HCT116 (cell line): ENCODE results near the gene ATXN7L1. TPM values are rescaled to one million over a fixed set of nuclear protein-coding genes. Genes with fewer than 3 reads are reported as not detected.

Experiments used
- ATAC-seq: fragments of 200-7000 bp; cut with Tn5 transposase; 2 replicates; pipeline ENCODE4 v1.9.1; 2020; ENCODE audit warnings: mild to moderate bottlenecking, moderate library complexity
- BruUV-seq: library from RNA; stranded (reverse); fragments of 400-500 nt; replicated peaks from 2 replicates; lab custom pipeline; 2021; lab: Mats Ljungman, UMichigan
- CTCF ChIA-PET: fragments of 300-600 bp; sonication (Branson Sonifier 250); formaldehyde crosslinking; loops from one replicate; lab custom pipeline; 2021; ENCODE audit warnings: antibody characterized with exemption; lab: Charles Lee
- POLR2A ChIA-PET: fragments of 300-600, 350-600 bp; sonication (Branson Sonifier 250); formaldehyde crosslinking; loops from one replicate; lab custom pipeline; 2021; ENCODE audit warnings: antibody characterized with exemption; lab: Charles Lee
- RAD21 ChIA-PET, 2 experiments: fragments of 300-600 bp; sonication (Branson Sonifier 250); formaldehyde crosslinking; loops; one replicate each; lab custom pipeline; 2023; ENCODE audit warnings: low total read pairs in 2 of 2; ENCODE audit not compliant: uncharacterized antibody in 2 of 2, unreplicated experiment in 2 of 2, low non-redundant PET in 1 of 2; lab: Charles Lee
- DNase-seq: peaks from one replicate; pipeline ENCODE4 v3.0.0-alpha.2; 2010; ENCODE audit warnings: low read depth, low spot score
- H2AFZ ChIP-seq: fragments of 200-600 bp; shearing (Covaris generic), sonication (generic); 2 replicates; pipeline ENCODE4 v1.6.1; 2017; ENCODE audit warnings: low read depth, mixed run types, mixed read lengths, antibody characterized with exemption, low read length; ENCODE audit not compliant: poor library complexity, severe bottlenecking
- H3K27ac ChIP-seq: 2 replicates; pipeline ENCODE4 v1.5.1; 2012; ENCODE audit warnings: low read depth, low read length
- H3K27me3 ChIP-seq: fragments of 200-600 bp; sonication (generic); 2 replicates; pipeline ENCODE4 v1.6.1; 2016; ENCODE audit warnings: mixed run types, low read length, mixed read lengths; ENCODE audit not compliant: insufficient read depth
- H3K36me3 ChIP-seq, 2 experiments: fragments of 200-500 bp in 1 of 2; fragments of 200-600 bp in 1 of 2; sonication (Bioruptor generic) in 1 of 2; sonication (generic) in 1 of 2; 2 replicates each; pipeline versions ENCODE4 v1.5.1 to v1.6.1; 2014 to 2016; ENCODE audit warnings: low read length in 2 of 2, inconsistent platforms in 1 of 2, mixed read lengths in 1 of 2, mixed run types in 1 of 2; ENCODE audit not compliant: insufficient read depth in 2 of 2, control insufficient read depth in 1 of 2
- H3K4me1 ChIP-seq, 2 experiments: fragments of 200-600 bp in 1 of 2; sonication (generic) in 1 of 2; 2 replicates each; pipeline versions ENCODE4 v1.5.1 to v1.6.1; 2012 to 2017; ENCODE audit warnings: low read length in 2 of 2, inconsistent platforms in 1 of 2, mild to moderate bottlenecking in 1 of 2, mixed read lengths in 1 of 2, mixed run types in 1 of 2, moderate library complexity in 1 of 2; ENCODE audit not compliant: insufficient read depth in 2 of 2, control insufficient read depth in 1 of 2
- H3K4me2 ChIP-seq: fragments of 200-600 bp; sonication (generic); 2 replicates; pipeline ENCODE4 v1.6.1; 2017; ENCODE audit warnings: mixed run types, low read length, mixed read lengths
- H3K4me3 ChIP-seq, 2 experiments: fragments of 200-600 bp in 1 of 2; sonication (generic) in 1 of 2; replicated peaks in 1 of 2; 2 replicates each; pipeline ENCODE4 v1.5.1; 2011 to 2016; ENCODE audit warnings: low read length in 2 of 2, control low read depth in 1 of 2, low read depth in 1 of 2, mild to moderate bottlenecking in 1 of 2, mixed read lengths in 1 of 2, mixed run types in 1 of 2
- H3K79me2 ChIP-seq: fragments of 200-600 bp; sonication (generic); 2 replicates; pipeline ENCODE4 v1.6.1; 2017; ENCODE audit warnings: mild to moderate bottlenecking, mixed run types, low read length, moderate library complexity, mixed read lengths; ENCODE audit not compliant: insufficient read depth
- H3K9ac ChIP-seq: fragments of 200-600 bp; sonication (generic); 2 replicates; pipeline ENCODE4 v1.6.1; 2016; ENCODE audit warnings: low read length, mixed read lengths
- H3K9me2 ChIP-seq: fragments of 200-600 bp; sonication (generic), shearing (Covaris generic); 2 replicates; pipeline ENCODE4 v1.6.1; 2017; ENCODE audit warnings: mixed run types, mild to moderate bottlenecking, moderate library complexity; ENCODE audit not compliant: insufficient read depth
- H3K9me3 ChIP-seq, 2 experiments: fragments of 200-500 bp in 1 of 2; fragments of 200-600 bp in 1 of 2; sonication (Bioruptor generic) in 1 of 2; sonication (generic) in 1 of 2; 2 replicates each; pipeline ENCODE4 v1.6.1; 2014 to 2017; ENCODE audit warnings: low read length in 2 of 2, mixed read lengths in 2 of 2, inconsistent platforms in 1 of 2, low read depth in 1 of 2, mild to moderate bottlenecking in 1 of 2, mixed run types in 1 of 2, moderate library complexity in 1 of 2; ENCODE audit not compliant: control insufficient read depth in 1 of 2, insufficient read depth in 1 of 2
- H4K20me1 ChIP-seq: fragments of 200-600 bp; sonication (generic), shearing (Covaris generic); 2 replicates; pipeline ENCODE4 v1.6.1; 2017; ENCODE audit warnings: mixed run types, mild to moderate bottlenecking, moderate library complexity; ENCODE audit not compliant: insufficient read depth
- ATF3 ChIP-seq: IDR thresholded peaks from 2 replicates; pipeline ENCODE4 v1.6.1; 2012
- CBX3 ChIP-seq: IDR thresholded peaks from 2 replicates; pipeline ENCODE4 v1.6.1; 2012; ENCODE audit warnings: low read depth
- CEBPB ChIP-seq: IDR thresholded peaks from 2 replicates; pipeline ENCODE4 v1.6.1; 2012; ENCODE audit warnings: low read depth
- CTCF ChIP-seq, 3 experiments: fragments of 200-600 bp in 1 of 3; sonication (generic) in 1 of 3; IDR thresholded peaks in 2 of 3; conservative IDR thresholded peaks in 1 of 3; 2 replicates each; pipeline ENCODE4 v1.5.1; 2012 to 2017; ENCODE audit warnings: low read depth in 2 of 3, low read length in 2 of 3, antibody characterized with exemption in 1 of 3, borderline replicate concordance in 1 of 3, control low read depth in 1 of 3, mild to moderate bottlenecking in 1 of 3, mixed read lengths in 1 of 3, mixed run types in 1 of 3, moderate library complexity in 1 of 3; ENCODE audit not compliant: insufficient read depth in 1 of 3
- EGR1 ChIP-seq: IDR thresholded peaks from 2 replicates; pipeline ENCODE4 v1.6.1; 2012; ENCODE audit warnings: low read depth
- ELF1 ChIP-seq: IDR thresholded peaks from 2 replicates; pipeline ENCODE4 v1.6.1; 2012; ENCODE audit warnings: low read depth, borderline replicate concordance
- EZH2 ChIP-seq: fragments of 200-600 bp; sonication (generic); IDR thresholded peaks from 2 replicates; pipeline ENCODE4 v1.6.1; 2017; ENCODE audit warnings: antibody characterized with exemption, mixed run types
- FOSL1 ChIP-seq: IDR thresholded peaks from 2 replicates; pipeline ENCODE4 v1.6.1; 2012; ENCODE audit warnings: low read depth
- JUND ChIP-seq: IDR thresholded peaks from 2 replicates; pipeline ENCODE4 v1.6.1; 2012
- MAX ChIP-seq: IDR thresholded peaks from 2 replicates; pipeline ENCODE4 v1.6.1; 2012
- POLR2A ChIP-seq: IDR thresholded peaks from 2 replicates; pipeline ENCODE4 v1.7.0; 2011; ENCODE audit warnings: borderline replicate concordance; ENCODE audit not compliant: insufficient read depth, insufficient read length; ENCODE audit errors: extremely low read depth
- POLR2AphosphoS5 ChIP-seq: IDR thresholded peaks from 2 replicates; pipeline ENCODE4 v1.6.1; 2011; ENCODE audit warnings: mild to moderate bottlenecking, low read depth, low read length, moderate library complexity
- RAD21 ChIP-seq: IDR thresholded peaks from 2 replicates; pipeline ENCODE4 v1.6.1; 2012; ENCODE audit warnings: low read depth, mild to moderate bottlenecking
- REST ChIP-seq: IDR thresholded peaks from 2 replicates; pipeline ENCODE4 v1.6.1; 2012; ENCODE audit warnings: low read depth
- SIN3A ChIP-seq: IDR thresholded peaks from 2 replicates; pipeline ENCODE4 v1.6.1; 2012; ENCODE audit warnings: low read depth
- SP1 ChIP-seq: IDR thresholded peaks from 2 replicates; pipeline ENCODE4 v1.6.1; 2012; ENCODE audit warnings: low read depth
- SRF ChIP-seq: IDR thresholded peaks from 2 replicates; pipeline ENCODE4 v1.6.1; 2012; ENCODE audit warnings: low read depth
- TCF7L2 ChIP-seq: IDR thresholded peaks from 2 replicates; pipeline ENCODE4 v1.7.0; 2011; ENCODE audit warnings: borderline replicate concordance, inconsistent platforms; ENCODE audit not compliant: insufficient read depth, insufficient read length; ENCODE audit errors: extremely low read depth
- YY1 ChIP-seq: IDR thresholded peaks from 2 replicates; pipeline ENCODE4 v1.6.1; 2011; ENCODE audit warnings: low read length, low read depth, moderate library complexity, mild to moderate bottlenecking; ENCODE audit not compliant: insufficient replicate concordance; ENCODE audit errors: extremely low read depth
- ZFX ChIP-seq: fragments of 450-650 bp; IDR thresholded peaks from 2 replicates; pipeline ENCODE4 v1.6.1; 2017
- intact Hi-C: fragments of 100-400 bp; cut with micrococcal nuclease; formaldehyde crosslinking; loops from 2 replicates; pipeline ENCODE4 v1.10.0; 2022
- total RNA-seq: library from RNA; stranded (reverse); gene quantifications from one replicate; pipeline ENCODE4 v1.2.1, GENCODE V29; 2021; ENCODE audit not compliant: unreplicated experiment

ATXN7L1 gene
- total RNA-seq, 1 experiment from 2014 or later: 11.5 TPM

GRCh38 chr7:105815576-105815975, 60.8 kb downstream of the ATXN7L1 start (continued):
- no peak for TF ChIP-seq CTCF (IDR thresholded peaks at IDR 0.05 in 2 of 3, conservative IDR thresholded peaks at IDR 0.05 in 1 of 3; ENCODE audit: borderline replicate concordance in 1 of 3, insufficient read depth in 1 of 3, low read depth in 2 of 3, low read length in 2 of 3)
- TF ChIP-seq EZH2: no peak
- no peak for TF ChIP-seq SP1

GRCh38 chr7:105814481-105814880, 61.9 kb downstream of the ATXN7L1 start:
- peaks cover 3 to 4% of the 10 kb centered on the region in 2 experiments; a peak in 3 of 4 replicates for H3K4me1 ChIP-seq
- ATAC-seq (no peak), DNase-seq (no peak)
- TF ChIP-seq REST (no peak), MAX (no peak), POLR2AphosphoS5 (no peak), CEBPB (no peak), ATF3 (no peak), POLR2A (no peak), TCF7L2 (no peak), CBX3 (no peak), ELF1 (no peak), ZFX (no peak), EGR1 (no peak), JUND (no peak), YY1 (no peak), CTCF (IDR thresholded peaks at IDR 0.05 in 2 of 3, conservative IDR thresholded peaks at IDR 0.05 in 1 of 3; ENCODE audit: borderline replicate concordance in 1 of 3, insufficient read depth in 1 of 3, low read depth in 2 of 3, low read length in 2 of 3) (no peak), SIN3A (no peak), SRF (no peak), FOSL1 (no peak), RAD21 (no peak)
- no peaks in the 10 kb centered on the region for H3K79me2 ChIP-seq
- H2AFZ ChIP-seq: no peak overlapping the region
- CTCF ChIA-PET: no interaction called here
- no peak overlapping the region for H3K27ac ChIP-seq
- no peaks in the 10 kb centered on the region for H4K20me1 ChIP-seq
- POLR2A ChIA-PET: no interaction called here
- intact Hi-C loops: no loop called here
- no peak overlapping the region for H3K4me2 ChIP-seq
- RAD21 ChIA-PET: no interaction called here
- H3K4me3 ChIP-seq: no peak overlapping the region
- H3K9me2 ChIP-seq: no peaks in the 10 kb centered on the region
- no TSS peak for BruUV-seq
- no peaks in the 10 kb centered on the region for H3K9me3 ChIP-seq
- H3K27me3 ChIP-seq: no peaks in the 10 kb centered on the region
- no peak overlapping the region for H3K9ac ChIP-seq
- H3K36me3 ChIP-seq: no peaks in the 10 kb centered on the region
